Measurements from ENCODE around the gene HPCAL1.

The HPCAL1 gene

GRCh38 chr2:10269711-10270610 is 32.7 kb upstream of the HPCAL1 start:
- DNase-seq (ENCODE audit: low read depth in 2 of 2) = no peak

- no peak for DNase-seq (ENCODE audit: low read depth in 2 of 2)
Observed at GRCh38 chr2:10271509-10271908, 31.2 kb upstream of the HPCAL1 start.

- DNase-seq (ENCODE audit: low read depth in 2 of 2) = no peak
Observed at GRCh38 chr2:10271946-10272345, 30.8 kb upstream of the HPCAL1 start.

- DNase-seq (ENCODE audit: low read depth in 2 of 2) = no peak
Observed at GRCh38 chr2:10272464-10272863, 30.2 kb upstream of the HPCAL1 start.

- DNase-seq (ENCODE audit: low read depth in 2 of 2) = no peak
Observed at GRCh38 chr2:10273215-10274175, 29.2 kb upstream of the HPCAL1 start.

- no peak for DNase-seq (ENCODE audit: low read depth in 2 of 2)
Observed at GRCh38 chr2:10274376-10274775, 28.3 kb upstream of the HPCAL1 start.

- DNase-seq (ENCODE audit: low read depth in 2 of 2) = no peak
Observed at GRCh38 chr2:10274983-10275802, 27.5 kb upstream of the HPCAL1 start.

GRCh38 chr2:10276481-10277292 is 26.0 kb upstream of the HPCAL1 start:
- no peak for DNase-seq (ENCODE audit: low read depth in 2 of 2)

GRCh38 chr2:10277293-10278028 is 25.2 kb upstream of the HPCAL1 start:
- no peak for DNase-seq (ENCODE audit: low read depth in 2 of 2)

- DNase-seq (ENCODE audit: low read depth in 2 of 2) = peak in 1 of 2 donors; percentile 7
Observed at GRCh38 chr2:10278029-10278762, 24.5 kb upstream of the HPCAL1 start.

GRCh38 chr2:10278763-10279471 is 23.8 kb upstream of the HPCAL1 start:
- no peak for DNase-seq (ENCODE audit: low read depth in 2 of 2)

- no peak for DNase-seq (ENCODE audit: low read depth in 2 of 2)
Observed at GRCh38 chr2:10279472-10279870, 23.2 kb upstream of the HPCAL1 start.

- DNase-seq (ENCODE audit: low read depth in 2 of 2) = no peak
Observed at GRCh38 chr2:10279946-10280463, 22.7 kb upstream of the HPCAL1 start.

GRCh38 chr2:10281891-10282290 is 20.8 kb upstream of the HPCAL1 start:
- DNase-seq (ENCODE audit: low read depth in 2 of 2) = no peak

- no peak for DNase-seq (ENCODE audit: low read depth in 2 of 2)
Observed at GRCh38 chr2:10282611-10283105, 20.0 kb upstream of the HPCAL1 start.

- no peak for DNase-seq (ENCODE audit: low read depth in 2 of 2)
Observed at GRCh38 chr2:10283106-10284062, 19.3 kb upstream of the HPCAL1 start.
